GM10847 (cell line): Measurements from ENCODE around the gene TRMO.

ENCODE experiments used
- POLR2A ChIP-seq: IDR thresholded peaks from 2 replicates; pipeline ENCODE4 v1.6.1; 2011; ENCODE audit not compliant: insufficient read length; ENCODE audit errors: extremely low read depth

The TRMO gene

DNA sequence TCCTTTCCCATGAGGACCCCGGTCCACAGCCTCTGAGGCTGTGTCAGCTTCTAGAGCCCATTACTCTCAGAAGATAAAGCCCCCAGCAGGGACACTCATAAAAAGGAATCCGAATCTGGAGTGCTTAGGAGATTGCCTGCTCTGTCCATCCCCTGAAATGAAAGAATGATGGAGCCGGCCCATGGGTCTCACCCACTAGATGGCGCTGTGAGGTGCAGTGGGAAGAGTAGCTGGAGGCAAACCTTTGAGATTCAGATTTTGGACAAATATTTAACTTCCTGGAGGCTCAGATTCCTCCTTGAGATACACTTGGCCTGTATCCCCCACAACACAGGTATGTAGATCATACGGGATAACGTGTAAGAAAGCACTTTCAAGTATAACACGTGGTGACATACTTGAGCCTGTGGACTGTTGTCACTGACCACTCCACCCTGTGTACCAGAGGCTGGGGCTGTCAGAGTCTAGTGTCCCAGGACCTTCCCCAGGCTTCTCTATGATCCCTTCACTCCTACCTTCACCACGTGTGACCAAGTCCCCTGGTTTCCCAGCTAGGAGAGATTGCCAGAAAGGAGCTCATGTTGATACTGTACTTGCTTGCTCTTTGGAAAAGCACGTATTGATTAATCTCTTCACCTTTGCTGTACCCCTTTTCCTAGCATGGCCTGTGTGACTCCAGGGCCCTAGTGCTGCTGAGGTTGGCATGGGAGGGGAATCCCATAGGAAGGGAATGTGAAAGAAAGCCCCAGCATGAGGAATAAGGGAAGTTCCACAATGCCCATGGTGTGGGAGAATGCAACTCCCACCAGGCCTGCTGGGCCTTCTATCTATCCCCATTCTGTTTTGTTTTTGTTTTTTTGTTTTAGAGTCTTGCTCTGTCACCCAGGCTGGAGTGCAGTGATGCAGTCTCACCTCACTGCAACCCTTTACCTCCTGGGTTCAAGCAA, 32.1 kb downstream of the TRMO start:
- no peak for TF ChIP-seq POLR2A

DNA sequence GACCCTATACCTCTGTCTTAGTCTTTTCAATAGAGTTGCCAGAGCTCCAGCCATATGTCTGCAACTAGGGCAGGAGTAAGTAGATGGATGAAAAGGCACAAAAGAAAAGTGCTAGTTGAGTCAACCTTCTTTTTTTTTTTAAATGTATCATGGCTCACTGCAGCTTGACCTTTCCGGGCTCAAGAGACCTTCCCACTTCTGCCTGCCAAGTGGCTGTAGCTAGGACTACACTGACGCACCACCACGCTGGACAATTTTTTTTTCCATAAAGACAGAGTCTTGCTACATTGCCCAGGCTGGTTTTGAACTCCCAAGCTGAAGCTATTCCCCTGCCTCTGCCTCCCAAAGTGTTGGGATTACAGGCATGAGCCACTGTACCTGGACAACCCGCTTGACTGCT, 42.0 kb downstream of the TRMO start:
- TF ChIP-seq POLR2A = no peak

GRCh38 chr9:97876061-97876460, 46.2 kb downstream of the TRMO start:
- TF ChIP-seq POLR2A = no peak

DNA sequence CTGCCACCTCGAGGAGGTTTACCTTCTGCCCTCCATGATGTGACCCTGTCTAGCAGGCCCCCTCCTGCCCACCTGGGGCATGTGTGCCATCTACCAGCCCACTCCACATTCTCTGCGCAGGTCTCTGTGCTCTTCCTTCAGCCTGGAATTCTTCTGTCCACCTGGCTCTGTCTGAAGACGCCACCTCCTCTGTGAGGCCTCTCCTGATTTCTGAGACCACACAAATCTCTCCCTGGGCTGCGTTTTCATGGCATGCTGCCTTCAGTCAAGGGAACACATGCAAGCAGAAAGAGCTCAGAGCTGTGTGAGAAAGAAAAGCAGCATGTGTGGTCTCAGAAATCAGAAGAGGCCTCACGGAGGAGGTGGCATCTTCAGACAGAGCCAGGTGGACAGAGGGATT, 47.2 kb downstream of the TRMO start:
- no peak for TF ChIP-seq POLR2A

GRCh38 chr9:97874624-97875023, 47.7 kb downstream of the TRMO start:
- TF ChIP-seq POLR2A = no peak

GRCh38 chr9:97873882-97874281, 48.4 kb downstream of the TRMO start:
- no peak for TF ChIP-seq POLR2A

GRCh38 chr9:97873425-97873824, 48.9 kb downstream of the TRMO start:
- no peak for TF ChIP-seq POLR2A

DNA sequence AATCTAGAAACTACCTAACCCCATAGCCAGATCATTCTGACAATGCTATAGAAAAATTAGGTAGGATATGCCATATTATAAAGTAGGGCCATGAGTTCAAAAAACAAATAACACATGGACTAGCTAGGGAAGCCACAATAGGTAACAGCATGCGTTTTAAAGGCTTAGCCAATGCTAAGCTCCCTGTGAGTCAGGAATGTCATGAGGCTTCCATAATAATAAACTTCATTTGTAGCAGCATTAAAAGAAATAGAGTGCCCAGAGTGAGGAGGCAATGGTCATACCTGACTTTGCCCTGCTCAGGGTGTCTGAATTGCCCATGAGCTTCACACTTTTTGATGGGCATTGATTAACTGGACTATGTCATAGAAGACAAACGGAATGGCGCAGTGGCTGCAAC, 53.4 kb downstream of the TRMO start:
- no peak for TF ChIP-seq POLR2A

- no peak for TF ChIP-seq POLR2A
These were observed 55.5 kb downstream of the TRMO start for GRCh38 chr9:97866848-97867247.

- TF ChIP-seq POLR2A = no peak
These were observed 56.0 kb downstream of the TRMO start for GRCh38 chr9:97866300-97866699.

DNA sequence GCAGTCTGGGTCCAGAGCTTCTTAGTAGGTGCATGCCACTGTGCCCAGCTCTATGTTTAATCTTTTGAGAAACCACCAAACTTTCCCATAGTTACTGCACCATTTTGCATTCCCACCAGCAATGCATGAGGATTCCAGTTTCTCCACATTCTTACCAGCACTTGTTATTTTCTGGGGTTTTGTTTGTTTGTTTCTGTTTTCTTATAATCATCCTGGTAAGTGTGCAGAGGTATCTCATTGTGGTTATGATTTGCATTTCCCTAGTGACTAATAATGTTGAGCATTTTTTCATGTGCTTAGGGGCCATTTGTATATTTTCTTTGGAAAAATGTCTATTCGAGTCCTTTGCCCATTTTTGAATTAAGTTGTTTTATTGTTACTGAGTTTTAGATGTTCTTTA, 57.9 kb downstream of the TRMO start:
- no peak for TF ChIP-seq POLR2A

DNA sequence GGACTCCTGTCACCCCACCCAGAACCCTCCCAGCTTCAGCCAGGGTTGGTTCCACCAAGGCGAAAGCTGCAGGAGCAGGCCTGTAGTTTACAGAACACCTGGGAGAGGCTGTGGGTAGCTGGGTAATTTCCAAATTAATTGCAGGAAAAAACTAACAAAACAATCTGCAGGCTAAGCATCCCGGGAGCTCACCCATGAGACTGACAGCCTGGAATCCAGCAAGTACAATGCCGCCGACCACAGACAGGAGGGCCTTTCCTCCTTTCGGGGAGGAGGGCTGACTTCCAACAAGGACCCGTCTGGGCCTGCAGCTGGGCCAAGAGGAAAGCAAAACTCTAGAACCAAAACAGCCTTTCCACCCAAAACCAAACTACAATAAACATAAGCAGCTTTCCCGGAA, 59.0 kb downstream of the TRMO start:
- TF ChIP-seq POLR2A = no peak

DNA sequence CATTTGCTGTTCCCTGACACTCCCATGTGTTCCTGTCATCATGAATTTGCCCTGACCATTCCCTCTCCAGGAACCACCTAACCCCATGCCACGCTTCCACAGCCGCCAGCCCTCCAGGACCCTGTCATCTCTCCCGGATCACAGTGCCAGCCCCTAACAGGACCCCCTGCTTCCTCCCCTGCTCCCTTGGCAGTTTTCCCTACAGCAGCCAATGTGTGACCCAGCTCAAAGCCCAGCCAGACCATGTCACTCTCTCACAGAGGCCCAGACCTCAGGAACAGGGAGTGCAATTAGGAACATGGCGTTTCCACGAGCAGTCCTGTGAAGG, 61.2 kb downstream of the TRMO start:
- TF ChIP-seq POLR2A = no peak

- TF ChIP-seq POLR2A = no peak
These were observed 61.7 kb downstream of the TRMO start for GRCh38 chr9:97860451-97861147.

GRCh38 chr9:97859346-97859745, 63.0 kb downstream of the TRMO start:
- TF ChIP-seq POLR2A = no peak

GRCh38 chr9:97858826-97859225, 63.5 kb downstream of the TRMO start:
- TF ChIP-seq POLR2A = no peak

GRCh38 chr9:97858393-97858713, 63.9 kb downstream of the TRMO start:
- no peak for TF ChIP-seq POLR2A
